ENCODE data around the gene HIGD1B. TPM values are rescaled to one million over a fixed set of nuclear protein-coding genes. Genes with fewer than 3 reads are reported as not detected.

Gene HIGD1B
- total RNA-seq, 1 donor from 2014 or later: not detected

- DNase-seq (ENCODE audit: extremely low read depth, low read depth, low spot score): no peak
These were observed 14.9 kb upstream of the HIGD1B start for GRCh38 chr17:44832805-44833204.

- DNase-seq (ENCODE audit: extremely low read depth, low read depth, low spot score): no peak
These were observed 10.5 kb upstream of the HIGD1B start for GRCh38 chr17:44837196-44837595.

GRCh38 chr17:44840274-44840673 is 7.4 kb upstream of the HIGD1B start:
- no peak for DNase-seq (ENCODE audit: extremely low read depth, low read depth, low spot score)

DNA sequence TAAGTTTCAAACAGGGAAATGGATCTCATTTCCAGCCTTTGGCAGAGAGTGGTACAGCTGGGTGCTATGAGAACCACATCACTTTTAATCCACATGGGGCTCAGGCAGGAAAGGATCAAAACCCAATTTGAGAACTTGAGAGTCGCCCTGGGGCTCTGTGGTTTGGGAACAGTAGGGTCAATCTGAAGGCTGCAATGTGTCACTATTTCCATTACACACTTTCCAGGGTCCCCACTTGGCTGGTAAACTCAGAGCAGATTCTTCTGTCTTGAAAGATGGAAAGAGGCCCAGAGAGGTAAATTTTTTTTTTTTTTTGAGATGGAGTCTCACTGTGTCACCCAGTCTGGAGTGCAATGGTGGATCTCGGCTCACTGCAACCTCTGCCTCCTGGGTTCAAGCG is 6.7 kb upstream of the HIGD1B start:
- DNase-seq (ENCODE audit: extremely low read depth, low read depth, low spot score): no peak

- DNase-seq (ENCODE audit: extremely low read depth, low read depth, low spot score): no peak
These were observed 4.9 kb upstream of the HIGD1B start for GRCh38 chr17:44842748-44843147.

- DNase-seq (ENCODE audit: extremely low read depth, low read depth, low spot score): no peak
These were observed 3.3 kb upstream of the HIGD1B start for GRCh38 chr17:44844390-44844830.

GRCh38 chr17:44846206-44846605 is 1.5 kb upstream of the HIGD1B start:
- DNase-seq (ENCODE audit: extremely low read depth, low read depth, low spot score): no peak

GRCh38 chr17:44848257-44848795 is 643 bp downstream of the HIGD1B start:
- DNase-seq (ENCODE audit: extremely low read depth, low read depth, low spot score): no peak

DNA sequence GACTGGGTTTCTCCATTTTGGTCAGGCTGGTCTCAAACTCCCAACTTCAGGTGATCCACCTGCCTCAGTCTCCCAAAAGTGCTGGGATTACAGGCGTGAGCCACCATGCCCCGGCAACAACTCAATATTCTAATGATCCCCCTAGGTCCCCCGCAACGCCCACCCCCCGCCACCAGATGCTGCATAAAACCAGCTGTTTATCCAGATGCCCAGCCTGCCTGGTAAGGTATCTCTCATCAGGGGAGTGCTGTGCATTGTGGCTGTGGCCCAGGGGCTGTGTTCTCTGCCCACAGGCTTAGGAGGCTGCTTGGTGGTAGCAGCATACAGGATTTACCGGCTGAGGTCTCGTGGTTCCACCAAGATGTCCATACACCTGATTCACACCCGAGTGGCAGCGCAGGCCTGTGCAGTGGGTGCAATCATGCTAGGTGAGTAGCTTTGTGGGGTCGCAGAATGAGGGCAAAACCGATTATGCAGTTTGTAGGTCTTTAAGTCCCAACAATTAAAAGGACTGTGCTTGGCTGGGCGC is 1.3 kb downstream of the HIGD1B start:
- no peak for DNase-seq (ENCODE audit: extremely low read depth, low read depth, low spot score)

GRCh38 chr17:44850025-44850424 is 2.3 kb downstream of the HIGD1B start:
- no peak for DNase-seq (ENCODE audit: extremely low read depth, low read depth, low spot score)

DNA sequence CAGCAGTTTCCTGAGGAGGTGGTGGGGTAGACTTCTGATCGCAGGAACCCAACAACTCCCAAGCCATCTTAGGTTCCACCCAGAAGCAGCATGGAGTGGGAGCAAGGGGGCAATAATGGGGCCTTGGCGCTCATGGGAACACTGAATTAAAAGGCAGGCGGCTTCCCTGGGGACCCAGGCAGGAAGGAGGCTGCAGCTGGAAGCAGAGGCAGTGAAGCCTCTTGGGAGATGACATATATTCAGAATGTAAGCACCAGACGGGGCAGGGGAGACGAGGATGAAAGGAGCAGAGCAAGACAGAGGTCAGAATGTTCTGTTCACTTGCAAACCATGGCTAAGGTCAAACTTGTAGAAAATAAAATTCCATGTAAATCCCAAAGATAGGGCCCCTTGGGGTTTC is 2.9 kb downstream of the HIGD1B start:
- no peak for DNase-seq (ENCODE audit: extremely low read depth, low read depth, low spot score)

DNA sequence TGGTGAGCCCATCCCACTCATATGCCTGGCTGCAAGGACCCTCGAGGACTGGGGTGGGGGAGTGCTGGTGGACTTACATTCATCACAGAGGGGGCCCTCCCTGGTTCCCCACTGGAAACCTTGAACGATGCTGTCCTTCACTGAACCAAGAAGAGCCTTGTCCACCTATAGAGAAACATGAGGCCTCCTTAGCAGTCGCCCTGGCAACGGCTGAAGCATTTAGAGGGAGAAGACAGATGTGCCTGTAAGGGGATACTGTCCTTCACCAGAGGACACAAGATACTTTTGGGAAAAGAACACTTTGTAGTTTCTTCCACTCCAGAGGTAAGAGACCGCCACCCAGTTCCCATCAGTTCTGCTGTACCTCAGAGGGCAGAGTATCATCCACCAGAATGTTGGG is 6.5 kb downstream of the HIGD1B start:
- DNase-seq (ENCODE audit: extremely low read depth, low read depth, low spot score): no peak

- no peak for DNase-seq (ENCODE audit: extremely low read depth, low read depth, low spot score)
These were observed 12.0 kb downstream of the HIGD1B start for GRCh38 chr17:44859701-44860100.

- DNase-seq (ENCODE audit: extremely low read depth, low read depth, low spot score): no peak
These were observed 14.7 kb downstream of the HIGD1B start for GRCh38 chr17:44862278-44862914.

DNA sequence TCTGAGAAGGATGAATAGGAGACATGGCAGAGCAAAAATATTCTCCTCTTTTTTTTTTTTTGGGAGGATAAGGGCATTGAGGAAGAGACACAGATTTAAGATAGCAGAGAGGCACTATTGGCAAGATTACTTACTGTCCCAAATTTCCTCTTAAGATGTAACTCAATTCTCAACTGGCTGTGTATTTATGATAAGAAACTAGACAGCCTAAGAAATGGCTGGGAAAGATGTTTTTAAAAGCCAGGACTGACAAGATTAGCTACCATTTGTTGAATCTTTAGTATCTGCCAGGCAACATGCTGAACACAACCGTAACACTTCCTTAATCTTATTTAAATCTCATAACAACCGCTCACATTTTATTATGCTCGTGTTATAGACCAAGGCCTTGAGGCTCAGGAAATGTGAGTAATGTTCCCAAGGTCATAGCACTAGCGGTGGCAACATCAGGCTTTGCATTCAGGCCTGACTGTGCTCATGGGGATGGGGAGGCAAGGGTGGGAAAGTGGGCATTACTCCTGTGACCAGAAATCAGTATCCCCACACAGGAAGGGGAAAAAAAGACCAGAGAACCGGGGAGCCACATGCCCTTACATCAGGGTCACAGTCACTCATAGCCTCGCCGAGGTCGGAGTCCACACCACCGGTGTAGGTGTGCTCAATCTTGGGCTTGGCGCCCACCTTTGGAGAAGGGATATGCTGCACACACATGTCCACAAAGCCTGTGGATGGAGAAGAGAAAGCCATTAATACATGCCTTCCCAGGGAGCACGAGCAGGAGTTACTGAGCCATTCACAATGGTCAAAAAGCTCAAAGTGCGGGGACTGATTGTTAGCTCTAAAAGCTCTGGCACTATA is 15.6 kb downstream of the HIGD1B start:
- peak; percentile 60 for DNase-seq (ENCODE audit: extremely low read depth, low read depth, low spot score)

GRCh38 chr17:44864831-44865230 is 17.1 kb downstream of the HIGD1B start:
- no peak for DNase-seq (ENCODE audit: extremely low read depth, low read depth, low spot score)

DNA sequence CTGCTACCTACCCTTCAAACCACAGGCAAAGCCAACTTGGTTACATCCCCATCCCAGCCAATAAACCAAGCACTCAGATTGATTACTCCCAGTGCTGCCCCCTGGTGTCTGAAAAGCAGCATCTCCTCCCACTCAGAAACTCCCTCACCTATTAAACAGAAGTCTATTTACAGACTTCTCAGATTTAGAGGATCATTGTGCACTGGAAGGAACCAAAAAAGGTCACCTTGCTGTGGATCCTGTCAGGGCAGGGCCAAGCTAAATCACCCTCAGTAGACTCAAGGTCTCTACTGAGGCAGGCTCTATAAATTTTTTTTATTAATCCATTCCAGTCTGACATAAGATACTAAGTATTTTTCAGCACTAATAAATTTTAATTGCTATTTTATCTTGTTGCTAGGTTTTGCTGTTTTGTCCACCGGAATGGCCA is 17.6 kb downstream of the HIGD1B start:
- peak; percentile 39 for DNase-seq (ENCODE audit: extremely low read depth, low read depth, low spot score)

DNA sequence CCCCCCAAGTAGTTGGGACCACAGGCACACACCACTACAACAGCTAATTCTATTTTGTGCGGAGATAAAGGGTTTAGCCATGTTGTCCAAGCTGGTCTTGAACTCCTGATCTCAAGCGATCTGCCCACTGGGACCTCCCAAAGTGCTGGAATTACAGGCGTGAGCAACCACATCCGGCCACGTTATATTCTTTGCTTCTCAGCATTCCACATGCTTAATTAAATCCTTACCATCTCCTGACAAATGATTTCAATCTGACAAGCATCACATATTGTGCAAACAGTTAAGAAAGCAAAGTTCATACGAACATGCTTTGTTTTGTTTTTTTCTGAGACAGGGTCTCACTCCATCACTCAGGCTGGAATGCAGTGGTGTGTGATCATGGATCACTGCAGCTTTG is 18.2 kb downstream of the HIGD1B start:
- no peak for DNase-seq (ENCODE audit: extremely low read depth, low read depth, low spot score)

GRCh38 chr17:44867841-44868240 is 20.2 kb downstream of the HIGD1B start:
- no peak for DNase-seq (ENCODE audit: extremely low read depth, low read depth, low spot score)

GRCh38 chr17:44871556-44871955 is 23.9 kb downstream of the HIGD1B start:
- no peak for DNase-seq (ENCODE audit: extremely low read depth, low read depth, low spot score)

DNA sequence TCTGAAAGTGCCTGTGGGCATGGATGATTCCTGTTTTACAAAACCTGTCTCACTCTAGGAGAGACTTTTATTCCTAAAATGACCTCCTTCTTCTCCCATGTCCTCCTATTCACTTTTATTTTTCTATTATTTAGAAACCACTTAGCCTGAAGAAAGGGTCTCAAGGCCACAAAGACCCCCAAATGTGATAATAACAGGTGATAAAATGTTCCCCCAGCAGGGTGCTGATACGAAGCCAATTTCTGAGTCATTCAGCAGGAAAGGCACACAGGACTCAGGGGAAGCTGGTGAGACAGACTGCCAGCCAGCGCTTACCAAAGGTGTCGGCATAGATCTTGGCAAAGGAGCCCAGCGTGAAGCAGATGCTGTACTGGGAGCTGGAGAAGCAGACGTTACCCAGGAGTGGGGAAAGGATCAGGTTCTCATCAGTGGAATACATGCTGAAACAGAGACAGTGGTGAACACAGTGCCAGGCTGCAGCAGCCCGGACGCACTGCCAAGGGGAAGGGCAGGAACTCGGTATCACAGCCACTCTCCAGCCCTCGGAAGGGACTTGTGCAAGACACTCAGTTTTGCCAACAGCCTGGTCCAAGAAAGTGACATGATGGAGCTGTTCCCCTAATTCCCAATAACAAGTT is 24.6 kb downstream of the HIGD1B start:
- DNase-seq (ENCODE audit: extremely low read depth, low read depth, low spot score): no peak

All from glomerular endothelial cell (primary cell).